MM.1S (cell line): ENCODE measurements around the gene SLCO3A1.

Experiments
- DNase-seq: peaks from one replicate; pipeline ENCODE4 v3.0.0-alpha.2; 2015
- H2AFZ ChIP-seq: fragments of 300-600 bp; sonication (generic); 2 replicates; pipeline ENCODE4 v1.6.0; 2016; ENCODE audit warnings: antibody characterized with exemption, low read length
- H3F3A ChIP-seq: fragments of 300-600 bp; sonication (generic); 2 replicates; pipeline ENCODE4 v1.6.1; 2016; ENCODE audit warnings: mild to moderate bottlenecking, antibody characterized with exemption, low read length, moderate library complexity, mixed read lengths; ENCODE audit not compliant: insufficient read depth
- H3K27ac ChIP-seq: fragments of 300-600 bp; sonication (generic); 2 replicates; pipeline ENCODE4 v1.5.1; 2016; ENCODE audit warnings: mild to moderate bottlenecking, low read length
- H3K27me3 ChIP-seq: fragments of 300-600 bp; sonication (generic); replicated peaks from 2 replicates; pipeline ENCODE4 v1.6.0; 2016; ENCODE audit warnings: low read length; ENCODE audit not compliant: insufficient read depth
- H3K36me3 ChIP-seq: fragments of 300-600 bp; sonication (generic); replicated peaks from 2 replicates; pipeline ENCODE4 v1.6.1; 2016; ENCODE audit warnings: mild to moderate bottlenecking, low read length, mixed read lengths; ENCODE audit not compliant: insufficient read depth
- H3K4me1 ChIP-seq: fragments of 300-600 bp; sonication (generic); 2 replicates; pipeline ENCODE4 v1.6.1; 2016; ENCODE audit warnings: low read length, mixed read lengths
- H3K4me2 ChIP-seq: fragments of 300-600 bp; sonication (generic); 2 replicates; pipeline ENCODE4 v1.6.0; 2016; ENCODE audit warnings: low read depth, low read length
- H3K4me3 ChIP-seq: fragments of 300-600 bp; sonication (generic); 2 replicates; pipeline ENCODE4 v1.5.1; 2016; ENCODE audit warnings: low read length, mixed read lengths
- H3K79me2 ChIP-seq: fragments of 300-600 bp; sonication (generic); 2 replicates; pipeline ENCODE4 v1.6.1; 2016; ENCODE audit warnings: mixed run types, low read length, mixed read lengths
- H3K9ac ChIP-seq: fragments of 300-600 bp; sonication (generic); 2 replicates; pipeline ENCODE4 v1.6.1; 2016; ENCODE audit warnings: low read length, mixed read lengths
- H3K9me2 ChIP-seq: fragments of 300-600 bp; sonication (generic); replicated peaks from 2 replicates; pipeline ENCODE4 v1.6.1; 2016; ENCODE audit warnings: mild to moderate bottlenecking, low read length, mixed read lengths; ENCODE audit not compliant: insufficient read depth
- H3K9me3 ChIP-seq: fragments of 300-600 bp; sonication (generic); replicated peaks from 2 replicates; pipeline ENCODE4 v1.6.1; 2016; ENCODE audit warnings: mild to moderate bottlenecking, low read length, mixed read lengths; ENCODE audit not compliant: insufficient read depth
- H4K20me1 ChIP-seq: fragments of 300-600 bp; sonication (generic); 2 replicates; pipeline ENCODE4 v1.6.1; 2016; ENCODE audit warnings: mild to moderate bottlenecking, low read length, moderate library complexity, mixed read lengths; ENCODE audit not compliant: insufficient read depth
- CTCF ChIP-seq: fragments of 300-600 bp; sonication (generic); IDR thresholded peaks from 2 replicates; pipeline ENCODE4 v1.5.1; 2016; ENCODE audit warnings: antibody characterized with exemption, low read length, mixed read lengths
- EZH2 ChIP-seq: fragments of 300-600 bp; sonication (generic); optimal IDR thresholded peaks from 2 replicates; pipeline ENCODE3; 2017; ENCODE audit warnings: low read depth, mild to moderate bottlenecking, antibody characterized with exemption, low read length, mixed read lengths
- EZH2phosphoT487 ChIP-seq: fragments of 300-600 bp; sonication (generic); IDR thresholded peaks from 2 replicates; pipeline ENCODE4 v1.6.1; 2018; ENCODE audit warnings: antibody characterized with exemption, low read length

SLCO3A1 gene

DNA sequence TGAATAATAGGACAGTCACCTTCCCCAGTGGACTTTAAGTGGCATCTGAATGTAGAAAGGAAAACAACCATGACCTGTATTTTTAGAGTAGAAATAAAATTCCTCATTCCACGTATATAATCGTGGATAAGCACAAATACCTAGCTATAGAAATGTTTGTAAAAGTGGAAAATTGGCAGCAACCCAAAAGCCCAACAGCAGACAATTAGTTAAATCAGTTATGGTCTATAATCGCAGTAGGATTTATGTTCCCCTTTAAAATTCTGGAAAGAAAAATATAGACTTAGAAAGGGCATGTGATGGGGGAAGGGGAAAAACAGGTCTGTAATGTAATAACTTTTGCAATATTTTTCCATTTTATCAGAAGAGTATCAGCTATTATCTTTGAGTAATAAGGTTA is 298.2 kb downstream of the SLCO3A1 start:
- no peaks in the 10 kb centered on the region for H3K27me3 ChIP-seq
- no peaks in the 10 kb centered on the region for H3K36me3 ChIP-seq
- H3K27ac ChIP-seq, result no peak overlapping the region

DNA sequence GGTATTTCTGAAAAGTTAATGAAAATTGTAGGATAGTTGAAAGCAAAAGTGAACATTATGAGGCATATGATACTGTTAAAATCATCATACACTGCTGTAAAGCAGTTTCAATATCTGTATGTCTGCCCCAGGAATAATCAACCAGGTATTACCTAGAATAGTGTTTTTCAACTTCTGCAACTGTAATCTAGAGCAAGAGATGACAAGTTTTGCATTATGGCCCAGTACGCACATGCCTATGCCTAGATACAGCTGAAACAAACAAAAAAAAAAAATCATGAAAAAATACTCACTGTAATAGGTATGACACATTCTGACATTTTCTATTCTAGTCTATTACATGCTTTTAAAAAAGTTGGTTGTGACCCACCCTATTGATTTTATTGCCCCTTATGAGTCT is 299.5 kb downstream of the SLCO3A1 start:
- DNase-seq, result no peak
- Histone ChIP-seq H3K4me2 (no peak overlapping the region), H3K79me2 (no peaks in the 10 kb centered on the region), H3K4me3 (no peak overlapping the region), H3K4me1 (no peaks in the 10 kb centered on the region), H3K36me3 (no peaks in the 10 kb centered on the region), H4K20me1 (no peaks in the 10 kb centered on the region), H3K9me3 (no peaks in the 10 kb centered on the region), H3K27ac (no peak overlapping the region), H3K27me3 (no peaks in the 10 kb centered on the region), H3K9me2 (no peaks in the 10 kb centered on the region), H2AFZ (no peak overlapping the region), H3F3A (no peaks in the 10 kb centered on the region), H3K9ac (no peak overlapping the region)
- TF ChIP-seq CTCF (no peak), EZH2 (no peak), EZH2phosphoT487 (no peak)

More for the DNA sequence above, 298.2 kb downstream of the SLCO3A1 start:
- Histone ChIP-seq H3K9ac (no peak overlapping the region), H3K9me3 (no peaks in the 10 kb centered on the region), H3K4me1 (no peaks in the 10 kb centered on the region), H3K79me2 (no peaks in the 10 kb centered on the region), H3K4me2 (no peak overlapping the region), H3F3A (no peaks in the 10 kb centered on the region), H3K9me2 (no peaks in the 10 kb centered on the region), H4K20me1 (no peaks in the 10 kb centered on the region), H2AFZ (no peak overlapping the region), H3K4me3 (no peak overlapping the region)
- DNase-seq, result no peak
- no peak for TF ChIP-seq CTCF
- no peak for TF ChIP-seq EZH2phosphoT487
- no peak for TF ChIP-seq EZH2

- Histone ChIP-seq H3K4me1 (no peaks in the 10 kb centered on the region), H3K79me2 (no peaks in the 10 kb centered on the region), H2AFZ (no peak overlapping the region), H3K9me2 (no peaks in the 10 kb centered on the region), H3K9me3 (no peaks in the 10 kb centered on the region), H3K36me3 (no peaks in the 10 kb centered on the region), H4K20me1 (no peaks in the 10 kb centered on the region), H3F3A (no peaks in the 10 kb centered on the region), H3K9ac (no peak overlapping the region), H3K27ac (no peak overlapping the region), H3K27me3 (no peaks in the 10 kb centered on the region), H3K4me3 (no peak overlapping the region), H3K4me2 (no peak overlapping the region)
- no peak for DNase-seq
- no peak for TF ChIP-seq EZH2phosphoT487
- no peak for TF ChIP-seq EZH2
- TF ChIP-seq CTCF, result no peak
Observed at GRCh38 chr15:92153620-92154019, 300.1 kb downstream of the SLCO3A1 start.
